K562 (cell line): Measurements from ENCODE around the gene RPRML. TPM values are rescaled to one million over a fixed set of nuclear protein-coding genes. Genes with fewer than 3 reads are reported as not detected.

Experiments used
- ATAC-seq: fragments of 200-7000 bp; cut with Tn5 transposase; 3 replicates; pipeline ENCODE4 v1.9.1; 2020; ENCODE audit warnings: moderate library complexity
- BruUV-seq: library from RNA; stranded (reverse); fragments of 400-500 nt; replicated peaks from 2 replicates; lab custom pipeline; 2021; lab: Mats Ljungman, UMichigan
- CTCF ChIA-PET: fragments of 300-600 bp; formaldehyde crosslinking; extraction: SDS; loops from one replicate; lab custom pipeline; 2021; ENCODE audit warnings: low intra/inter-chr PET ratio; lab: Yijun Ruan, JAX
- POLR2A ChIA-PET: fragments of 300-600, 350-650 bp; sonication (Branson Sonifier 250); formaldehyde crosslinking; extraction: SDS; loops from one replicate; lab custom pipeline; 2021; ENCODE audit warnings: antibody characterized with exemption, inconsistent platforms; lab: Yijun Ruan, JAX
- DNase-seq, 4 experiments: peaks; one replicate each; pipeline versions ENCODE4 v3.0.0 to v3.0.0-alpha.2; 2011 to 2018; ENCODE audit warnings: low spot score in 3 of 4, mixed read lengths in 3 of 4; ENCODE audit errors: extremely low read depth in 1 of 4
- FAIRE-seq: peaks from 2 replicates; lab custom pipeline; 2011; peaks lifted over from hg19 to GRCh38; lab: Jason Lieb, UNC
- H2AFZ ChIP-seq: 2 replicates; pipeline ENCODE4 v1.6.0; 2011; ENCODE audit warnings: low read depth, low read length, control low read depth, inconsistent platforms
- H3K27ac ChIP-seq: fragments of 200-600 bp; 3 replicates; pipeline ENCODE4 v1.8.0; 2011; ENCODE audit warnings: low read depth, mild to moderate bottlenecking, control low read depth, inconsistent platforms, low read length, moderate library complexity, mixed read lengths; ENCODE audit errors: extremely low read depth
- H3K27me3 ChIP-seq, 2 experiments: fragments of 300-600 bp in 1 of 2; 2 replicates in 1 of 2; 3 replicates in 1 of 2; pipeline versions ENCODE4 v1.6.0 to v1.8.0; 2011; ENCODE audit warnings: inconsistent platforms in 2 of 2, low read length in 2 of 2, mild to moderate bottlenecking in 1 of 2, mixed read lengths in 1 of 2, moderate library complexity in 1 of 2; ENCODE audit not compliant: control insufficient read depth in 2 of 2, insufficient read depth in 2 of 2
- H3K36me3 ChIP-seq: fragments of 300-600 bp; 3 replicates; pipeline ENCODE4 v1.8.0; 2011; ENCODE audit warnings: mild to moderate bottlenecking, low read length, inconsistent platforms; ENCODE audit not compliant: control insufficient read depth, insufficient read depth
- H3K4me1 ChIP-seq, 2 experiments: fragments of 200-600 bp in 1 of 2; replicated peaks in 1 of 2; 2 replicates in 1 of 2; 3 replicates in 1 of 2; pipeline versions ENCODE4 v1.5.1 to v1.8.0; 2011; ENCODE audit warnings: inconsistent platforms in 2 of 2, low read length in 2 of 2, mild to moderate bottlenecking in 1 of 2, mixed read lengths in 1 of 2, moderate library complexity in 1 of 2; ENCODE audit not compliant: control insufficient read depth in 2 of 2, insufficient read depth in 2 of 2
- H3K4me2 ChIP-seq: 2 replicates; pipeline ENCODE4 v1.6.1; 2011; ENCODE audit warnings: low read length, control low read depth, inconsistent platforms, mixed read lengths; ENCODE audit not compliant: insufficient read depth
- H3K4me3 ChIP-seq: fragments of 200-600 bp; sonication (generic), shearing (Covaris generic); 2 replicates; pipeline ENCODE4 v1.5.1; 2016; ENCODE audit warnings: control low read depth, inconsistent platforms
- H3K79me2 ChIP-seq: fragments of 200-600 bp; 3 replicates; pipeline ENCODE4 v1.8.0; 2011; ENCODE audit warnings: low read length, inconsistent platforms; ENCODE audit not compliant: control insufficient read depth, insufficient read depth
- H3K9ac ChIP-seq, 2 experiments: 2 replicates each; pipeline versions ENCODE4 v1.6.0 to v1.6.1; 2011; ENCODE audit warnings: low read depth in 2 of 2, low read length in 2 of 2, control low read depth in 1 of 2, inconsistent platforms in 1 of 2, mild to moderate bottlenecking in 1 of 2, mixed read lengths in 1 of 2; ENCODE audit not compliant: insufficient read depth in 1 of 2
- H3K9me1 ChIP-seq: one replicate; pipeline ENCODE4 v1.6.0; 2011; ENCODE audit warnings: inconsistent platforms, mild to moderate bottlenecking, low read length, moderate library complexity; ENCODE audit not compliant: control insufficient read depth, insufficient read depth
- H3K9me3 ChIP-seq: replicated peaks from 2 replicates; pipeline ENCODE4 v1.5.1; 2011; ENCODE audit warnings: low read depth, low read length, inconsistent platforms; ENCODE audit not compliant: control insufficient read depth, insufficient read depth
- H4K20me1 ChIP-seq: replicated peaks from 2 replicates; pipeline ENCODE4 v1.6.1; 2011; ENCODE audit warnings: low read length, inconsistent platforms, mixed read lengths; ENCODE audit not compliant: control insufficient read depth, insufficient read depth
- DEAF1 ChIP-seq: fragments of 450-650 bp; formaldehyde crosslinking; IDR thresholded peaks from 2 replicates; pipeline ENCODE4 v1.4.0; 2020; ENCODE audit warnings: mild to moderate bottlenecking, moderate library complexity
- FOSL1 ChIP-seq: fragments of 200-800 bp; sonication (Bioruptor generic); conservative IDR thresholded peaks from 2 replicates; pipeline ENCODE4 v1.6.1; 2016; ENCODE audit warnings: missing genetic modification characterization, missing compliant biosample characterization
- GABPB1 ChIP-seq: sonication (generic); formaldehyde crosslinking; IDR thresholded peaks from 2 replicates; pipeline ENCODE4 v1.8.0; 2022; ENCODE audit warnings: mild to moderate bottlenecking, missing genetic modification reagents
- JUND ChIP-seq, 2 experiments: IDR thresholded peaks; 2 replicates in 1 of 2; 3 replicates in 1 of 2; pipeline ENCODE4 v1.6.1; 2011; ENCODE audit warnings: borderline replicate concordance in 2 of 2, low read depth in 2 of 2, low read length in 2 of 2, improper control_type of control experiment in 1 of 2, missing biosample characterization in 1 of 2, missing genetic modification characterization in 1 of 2, missing genetic modification reagents in 1 of 2
- MAX ChIP-seq: sonication (generic); formaldehyde crosslinking; IDR thresholded peaks from 2 replicates; pipeline ENCODE4 v1.9.0; 2022; ENCODE audit warnings: mild to moderate bottlenecking, missing genetic modification reagents
- PBX2 ChIP-seq, 2 experiments: IDR thresholded peaks in 1 of 2; conservative IDR thresholded peaks in 1 of 2; 2 replicates each; pipeline ENCODE4 v1.6.1; 2016; ENCODE audit warnings: low read depth in 2 of 2, mild to moderate bottlenecking in 1 of 2, missing compliant biosample characterization in 1 of 2, missing genetic modification characterization in 1 of 2, moderate library complexity in 1 of 2
- ZBTB17 ChIP-seq: fragments of 450-650 bp; formaldehyde crosslinking; IDR thresholded peaks from 2 replicates; pipeline ENCODE4 v1.4.0; 2020; ENCODE audit warnings: mild to moderate bottlenecking
- ZHX1 ChIP-seq: fragments of 150-350 bp; conservative IDR thresholded peaks from 2 replicates; pipeline ENCODE4 v1.6.1; 2014; ENCODE audit warnings: low read length
- WGBS: fragments of 100-300 bp; shearing (Covaris generic); methylation state at CpG from one replicate; pipeline ENCODE4 v1.1.6; 2016; ENCODE audit warnings: low coverage, mixed read lengths; ENCODE audit not compliant: insufficient coverage; ENCODE audit errors: missing lambda C conversion rate; 5-methylcytosine and 5-hydroxymethylcytosine counted together
- in situ Hi-C: fragments of 300-500 bp; cut with MboI; formaldehyde crosslinking; loops from 4 replicates; pipeline ENCODE4 v1.15.0; 2018; ENCODE audit warnings: inconsistent platforms, mixed read lengths
- intact Hi-C: fragments of 100-400 bp; cut with micrococcal nuclease; formaldehyde crosslinking; loops from 2 replicates; pipeline ENCODE4 v1.14.2; 2022
- polyA plus RNA-seq, 8 experiments: library from polyadenylated mRNA; depleted of rRNA in 4 of 8; stranded (reverse) in 5 of 8; unstranded in 3 of 8; fragments of >200 nt; fragmentation: Nextera tagmentation in 2 of 8; fragmentation: Illumina TruSeq in 1 of 8; extraction: Ambion mirVana in 2 of 8; extraction: Trizol in 1 of 8; gene quantifications; 2 replicates each; pipeline versions ENCODE4 v1.2.1 to v1.2.3, GENCODE V29; 2011 to 2014; ENCODE audit warnings: inconsistent platforms in 1 of 8, missing spikeins in 1 of 8
- total RNA-seq, 7 experiments: library from RNA; depleted of rRNA in 6 of 7; stranded (reverse); fragments of >200 nt in 6 of 7; fragmentation: Illumina TruSeq in 2 of 7; extraction: Trizol in 2 of 7; gene quantifications; 2 replicates each; pipeline versions ENCODE4 v1.2.1 to v1.2.3, GENCODE V29; 2011 to 2021; ENCODE audit warnings: low replicate concordance in 1 of 7

Gene RPRML
- total and polyA plus RNA-seq, 9 of the 15 experiments (the other 6 are each of a cell fraction or from before 2014, with no cell fraction given): not detected

GRCh38 chr17:46943501-46944393, 35.3 kb downstream of the RPRML start:
- H3K27me3 ChIP-seq: peaks cover 0 to 8% of the 10 kb centered on the region in 2 experiments; a peak in 2 of 5 replicates
- peaks cover 33% of the 10 kb centered on the region for H4K20me1 ChIP-seq
- H3K9me1 ChIP-seq: no peaks in the 10 kb centered on the region
- no peaks in the 10 kb centered on the region for H3K9me3 ChIP-seq
- H3K4me1 ChIP-seq: peaks cover 11 to 12% of the 10 kb centered on the region in 2 experiments
- peak; percentile 26 for FAIRE-seq
- H3K4me2 ChIP-seq: no peak overlapping the region; the same call in 1 of the 2 replicates
- in situ Hi-C loops (no loop called here), intact Hi-C loops (loop anchor here (5.0 kb wide), 2 partner anchors 41 to 374 kb away; no protein-coding TSS in a partner anchor)
- ChIA-PET CTCF (interaction anchor here (2.6 kb wide), 1 partner anchor 672 kb away, joined by 11 read pairs; no protein-coding TSS in a partner anchor), POLR2A (interaction anchor here (0.6 to 1.7 kb wide), 8 partner anchors 8 to 761 kb away, joined by 3 to 5 read pairs (median 3); no protein-coding TSS in a partner anchor)
- no peak overlapping the region for H3K27ac ChIP-seq
- H3K4me3 ChIP-seq: no peak overlapping the region
- ATAC-seq: peak; percentile 6
- peak overlapping the region in 1 of 2 experiments; percentile 32; a peak in 2 of 4 replicates for H3K9ac ChIP-seq
- peak; percentile 28 to 48 (median 41) for DNase-seq
- H3K36me3 ChIP-seq: peaks cover 24% of the 10 kb centered on the region
- BruUV-seq: no TSS peak
- no peaks in the 10 kb centered on the region for H3K79me2 ChIP-seq
- 37% methylated on average over 19 of the region's 21 CpGs for WGBS
- no peak overlapping the region for H2AFZ ChIP-seq
- TF ChIP-seq PBX2 (CRISPR knock-in tag; IDR thresholded peaks at IDR 0.05; ENCODE audit: low read depth) (no peak), PBX2 (tag; conservative IDR thresholded peaks at IDR 0.05; ENCODE audit: low read depth) (0 out of 2 replicates have a peak, but pooled peaks have one; percentile 17), GABPB1 (no peak), MAX (CRISPR knock-in tag) (peak; percentile 41; the same call in 1 of the 2 replicates), JUND (IDR thresholded peaks at IDR 0.05; ENCODE audit: borderline replicate concordance, low read depth, low read length) (0 out of 2 replicates have a peak, but pooled peaks have one; percentile 13), JUND (tag; IDR thresholded peaks at IDR 0.05; ENCODE audit: borderline replicate concordance, low read depth, low read length) (0 out of 3 replicates have a peak, but pooled peaks have one; percentile 23), ZBTB17 (CRISPR knock-in tag) (peak; percentile 30; the same call in 1 of the 2 replicates), DEAF1 (CRISPR knock-in tag) (no peak), FOSL1 (tag) (peak; percentile 56; the same call in 1 of the 2 replicates), ZHX1 (no peak)
